Measurements from ENCODE around the gene RGS3.

Gene RGS3

DNA sequence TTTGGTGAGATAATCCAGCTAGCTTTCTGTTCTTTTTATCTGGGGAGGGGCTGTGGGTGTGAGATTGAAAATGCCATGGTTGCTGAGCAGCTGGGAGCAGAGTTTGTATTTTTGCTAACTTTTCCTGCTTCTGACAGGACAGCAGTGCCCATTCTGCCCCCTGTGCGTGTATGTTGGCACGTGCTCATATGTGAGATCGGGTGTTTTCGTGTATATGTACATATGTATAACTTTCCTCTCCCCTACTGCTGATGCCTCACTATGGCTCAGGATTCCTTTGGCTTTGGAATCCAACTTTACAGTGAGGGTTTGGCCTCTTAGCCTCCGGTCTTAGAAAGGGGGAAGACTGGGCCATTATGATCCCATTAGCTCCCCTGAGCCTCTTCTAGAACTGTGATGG is 38.3 kb downstream of the RGS3 start:
- H3K36me3 ChIP-seq (replicated peaks in 1 of 2; ENCODE audit: control insufficient read depth in 2 of 2, insufficient read depth in 2 of 2, low read length in 2 of 2) = no peaks in the 10 kb centered on the region
- H2BK120ac ChIP-seq (ENCODE audit: low read depth, low read length) = no peak overlapping the region
- H4K91ac ChIP-seq (ENCODE audit: low read depth, low read length, poor library complexity) = no peak overlapping the region
- H3K27ac ChIP-seq (replicated peaks; ENCODE audit: low read length) = no peak overlapping the region
- H4K8ac ChIP-seq (ENCODE audit: low read depth, low read length) = no peak overlapping the region
- no peak overlapping the region for H2BK5ac ChIP-seq (ENCODE audit: low read length)
- no peak overlapping the region for H2BK12ac ChIP-seq (ENCODE audit: low read length)
- H3K14ac ChIP-seq (ENCODE audit: low read length) = no peak overlapping the region
- H3K9me3 ChIP-seq (replicated peaks in 1 of 2; ENCODE audit: control insufficient read depth in 2 of 2, insufficient read depth in 1 of 2, low read depth in 1 of 2, low read length in 2 of 2) = no peaks in the 10 kb centered on the region
- H3K4me3 ChIP-seq (ENCODE audit: low read length in 2 of 2) = peak overlapping the region in 1 of 2 donors; percentile 14
- peaks cover 0 to 3% (median 0%) of the 10 kb centered on the region in 3 experiments for H3K27me3 ChIP-seq (ENCODE audit: control insufficient read depth in 3 of 3, insufficient read depth in 3 of 3, low read depth in 1 of 3, low read length in 3 of 3)
- H3K4ac ChIP-seq (ENCODE audit: low read length) = no peak overlapping the region
- H3K9ac ChIP-seq (ENCODE audit: low read depth, low read length, poor library complexity) = no peak overlapping the region
- peaks cover 24 to 58% of the 10 kb centered on the region in 2 donors for H3K4me1 ChIP-seq (ENCODE audit: control insufficient read depth in 2 of 2, insufficient read depth in 1 of 2, low read depth in 1 of 2, low read length in 2 of 2)
- no peak overlapping the region for H3K23ac ChIP-seq (ENCODE audit: low read depth, low read length, poor library complexity)
- peak overlapping the region; percentile 71 for H2AFZ ChIP-seq (ENCODE audit: low read length)
- H3K79me1 ChIP-seq (ENCODE audit: low read depth, low read length) = no peaks in the 10 kb centered on the region
- H2AK5ac ChIP-seq (ENCODE audit: low read depth, low read length) = no peak overlapping the region
- no peak overlapping the region for H2BK15ac ChIP-seq (ENCODE audit: low read length)
- no CpG with 5 or more reads among the region's 5 CpGs for WGBS, 2 donors (ENCODE audit: extremely low coverage in 2 of 2, insufficient read length in 2 of 2, insufficient replicate concordance in 1 of 2)
- no peak overlapping the region for H3K4me2 ChIP-seq (ENCODE audit: insufficient read depth, low read length, poor library complexity, severe bottlenecking)
- H3K18ac ChIP-seq (ENCODE audit: low read length) = no peak overlapping the region
- DNase-seq (ENCODE audit: low spot score) = no peak

DNA sequence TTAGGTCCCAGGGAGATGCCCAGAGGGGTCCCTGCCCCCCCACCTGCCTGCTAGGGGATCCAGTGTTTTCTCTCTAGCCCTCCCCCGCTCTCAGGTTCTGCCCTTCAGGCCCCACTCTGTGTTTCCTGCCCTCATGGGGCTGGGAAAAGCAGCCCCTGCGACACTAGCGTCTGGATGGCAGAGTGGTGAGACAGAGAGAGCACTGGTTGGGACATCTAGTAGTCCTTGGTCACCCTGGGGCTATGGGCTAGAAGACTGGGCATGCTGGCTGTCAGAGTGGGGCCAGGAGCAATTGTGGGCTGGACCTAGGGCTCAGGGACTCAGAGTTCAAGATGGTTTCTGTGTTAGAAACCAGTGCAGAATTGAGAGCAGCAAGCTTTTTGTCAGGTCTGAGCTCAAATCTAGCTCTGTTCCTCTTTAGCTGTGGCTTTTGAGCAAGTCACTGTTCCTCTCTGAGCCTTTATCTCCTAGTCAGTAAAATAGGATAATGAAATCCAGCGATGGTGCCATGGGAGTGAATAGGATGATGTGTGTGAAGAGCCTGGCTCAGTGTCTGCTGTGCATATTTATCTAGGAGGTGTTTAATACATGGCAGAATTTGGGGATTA is 39.0 kb downstream of the RGS3 start:
- Histone ChIP-seq H3K36me3 (replicated peaks in 1 of 2; ENCODE audit: control insufficient read depth in 2 of 2, insufficient read depth in 2 of 2, low read length in 2 of 2) (peaks cover 0 to 1% of the 10 kb centered on the region in 2 donors), H2BK5ac (ENCODE audit: low read length) (no peak overlapping the region), H3K4me1 (ENCODE audit: control insufficient read depth in 2 of 2, insufficient read depth in 1 of 2, low read depth in 1 of 2, low read length in 2 of 2) (peaks cover 29 to 65% of the 10 kb centered on the region in 2 donors), H4K8ac (ENCODE audit: low read depth, low read length) (no peak overlapping the region), H3K14ac (ENCODE audit: low read length) (no peak overlapping the region), H2BK12ac (ENCODE audit: low read length) (no peak overlapping the region), H2BK15ac (ENCODE audit: low read length) (no peak overlapping the region), H2BK120ac (ENCODE audit: low read depth, low read length) (no peak overlapping the region), H3K27ac (replicated peaks; ENCODE audit: low read length) (no peak overlapping the region), H3K18ac (ENCODE audit: low read length) (no peak overlapping the region), H3K4ac (ENCODE audit: low read length) (no peak overlapping the region), H4K91ac (ENCODE audit: low read depth, low read length, poor library complexity) (no peak overlapping the region), H3K79me1 (ENCODE audit: low read depth, low read length) (no peaks in the 10 kb centered on the region), H3K27me3 (ENCODE audit: control insufficient read depth in 3 of 3, insufficient read depth in 3 of 3, low read depth in 1 of 3, low read length in 3 of 3) (peaks cover 0 to 4% (median 0%) of the 10 kb centered on the region in 3 experiments), H3K9ac (ENCODE audit: low read depth, low read length, poor library complexity) (no peak overlapping the region), H3K23ac (ENCODE audit: low read depth, low read length, poor library complexity) (no peak overlapping the region), H3K9me3 (replicated peaks in 1 of 2; ENCODE audit: control insufficient read depth in 2 of 2, insufficient read depth in 1 of 2, low read depth in 1 of 2, low read length in 2 of 2) (no peaks in the 10 kb centered on the region), H2AFZ (ENCODE audit: low read length) (peak overlapping the region; percentile 58), H3K4me3 (ENCODE audit: low read length in 2 of 2) (no peak overlapping the region), H2AK5ac (ENCODE audit: low read depth, low read length) (no peak overlapping the region), H3K4me2 (ENCODE audit: insufficient read depth, low read length, poor library complexity, severe bottlenecking) (no peak overlapping the region)
- no CpG with 5 or more reads among the region's 4 CpGs for WGBS, 2 donors (ENCODE audit: extremely low coverage in 2 of 2, insufficient read length in 2 of 2, insufficient replicate concordance in 1 of 2)
- DNase-seq (ENCODE audit: low spot score) = no peak

DNA sequence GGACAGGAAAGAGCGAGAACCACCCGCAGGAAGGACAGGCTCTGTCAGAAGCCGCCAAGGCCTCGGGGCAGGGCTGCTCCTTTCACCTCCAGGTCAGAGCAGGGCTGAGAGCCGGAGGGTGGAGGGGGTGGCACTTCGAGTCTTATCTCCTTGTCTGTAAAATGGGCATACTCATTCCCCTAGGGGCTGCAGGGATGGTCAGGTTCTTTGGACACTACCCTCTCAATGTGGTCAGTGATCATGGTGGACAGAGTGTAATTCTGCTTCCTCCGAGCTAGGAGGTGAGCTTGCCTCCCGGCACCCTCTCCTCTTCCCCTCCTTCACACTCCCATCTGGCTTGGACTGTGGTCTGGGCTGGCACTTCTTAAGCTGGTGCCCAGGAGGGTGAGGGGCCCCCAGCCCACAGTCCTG is 39.6 kb downstream of the RGS3 start:
- DNase-seq (ENCODE audit: low spot score) = no peak
- H3K27ac ChIP-seq (replicated peaks; ENCODE audit: low read length) = no peak overlapping the region
- no peak overlapping the region for H3K4ac ChIP-seq (ENCODE audit: low read length)

DNA sequence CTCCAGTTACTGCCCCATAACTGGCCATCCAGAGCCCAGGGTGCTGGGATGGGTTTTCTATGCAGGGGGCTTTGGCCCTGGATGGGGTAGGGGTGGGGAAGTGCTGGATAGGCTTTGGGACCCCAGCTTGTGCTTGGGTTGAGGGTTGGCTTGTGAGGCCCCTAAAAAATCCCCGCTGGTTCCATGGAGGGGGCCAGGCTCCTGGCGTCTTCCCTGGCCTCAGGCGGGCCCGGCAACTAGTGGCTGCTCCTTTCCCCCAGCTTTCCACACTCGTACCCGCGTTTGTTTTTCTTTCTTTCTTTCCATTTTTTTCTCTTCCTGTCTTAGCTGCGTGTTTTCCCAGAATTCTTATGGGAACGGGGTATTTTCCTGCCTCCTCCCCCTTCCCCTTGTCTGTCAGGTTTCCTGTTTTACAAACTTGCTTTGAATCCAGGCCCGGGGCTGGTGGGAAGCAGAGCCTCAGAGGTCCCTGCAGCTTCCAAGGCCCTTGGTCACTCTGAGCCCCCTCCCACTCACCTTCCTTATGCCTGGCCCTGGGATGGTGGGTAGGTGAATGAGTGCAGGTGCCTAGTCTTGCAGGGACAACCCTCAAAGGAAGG is 40.2 kb downstream of the RGS3 start:
- Histone ChIP-seq H2BK15ac (ENCODE audit: low read length) (no peak overlapping the region), H3K4me2 (ENCODE audit: insufficient read depth, low read length, poor library complexity, severe bottlenecking) (no peak overlapping the region), H2BK5ac (ENCODE audit: low read length) (no peak overlapping the region), H3K27ac (replicated peaks; ENCODE audit: low read length) (no peak overlapping the region), H3K18ac (ENCODE audit: low read length) (no peak overlapping the region), H2BK12ac (ENCODE audit: low read length) (no peak overlapping the region), H3K14ac (ENCODE audit: low read length) (no peak overlapping the region), H3K23ac (ENCODE audit: low read depth, low read length, poor library complexity) (no peak overlapping the region), H3K4ac (ENCODE audit: low read length) (no peak overlapping the region), H2BK120ac (ENCODE audit: low read depth, low read length) (no peak overlapping the region), H4K91ac (ENCODE audit: low read depth, low read length, poor library complexity) (no peak overlapping the region), H3K4me1 (ENCODE audit: control insufficient read depth in 2 of 2, insufficient read depth in 1 of 2, low read depth in 1 of 2, low read length in 2 of 2) (peaks cover 29 to 67% of the 10 kb centered on the region in 2 donors), H4K8ac (ENCODE audit: low read depth, low read length) (no peak overlapping the region), H3K4me3 (ENCODE audit: low read length in 2 of 2) (no peak overlapping the region), H3K27me3 (ENCODE audit: control insufficient read depth in 3 of 3, insufficient read depth in 3 of 3, low read depth in 1 of 3, low read length in 3 of 3) (peaks cover 0 to 9% (median 0%) of the 10 kb centered on the region in 3 experiments), H2AK5ac (ENCODE audit: low read depth, low read length) (no peak overlapping the region), H3K36me3 (replicated peaks in 1 of 2; ENCODE audit: control insufficient read depth in 2 of 2, insufficient read depth in 2 of 2, low read length in 2 of 2) (peaks cover 0 to 9% of the 10 kb centered on the region in 2 donors), H3K9me3 (replicated peaks in 1 of 2; ENCODE audit: control insufficient read depth in 2 of 2, insufficient read depth in 1 of 2, low read depth in 1 of 2, low read length in 2 of 2) (no peaks in the 10 kb centered on the region), H3K79me1 (ENCODE audit: low read depth, low read length) (no peaks in the 10 kb centered on the region), H3K9ac (ENCODE audit: low read depth, low read length, poor library complexity) (no peak overlapping the region), H2AFZ (ENCODE audit: low read length) (peak overlapping the region; percentile 52)
- no peak for DNase-seq (ENCODE audit: low spot score)
- no CpG with 5 or more reads among the region's 10 CpGs for WGBS, 2 donors (ENCODE audit: extremely low coverage in 2 of 2, insufficient read length in 2 of 2, insufficient replicate concordance in 1 of 2)

More for the DNA sequence above, 39.6 kb downstream of the RGS3 start:
- no peak overlapping the region for H2AK5ac ChIP-seq (ENCODE audit: low read depth, low read length)
- no peak overlapping the region for H3K14ac ChIP-seq (ENCODE audit: low read length)
- peak overlapping the region; percentile 58 for H2AFZ ChIP-seq (ENCODE audit: low read length)
- no CpG with 5 or more reads among the region's 8 CpGs for WGBS, 2 donors (ENCODE audit: extremely low coverage in 2 of 2, insufficient read length in 2 of 2, insufficient replicate concordance in 1 of 2)
- no peak overlapping the region for H4K8ac ChIP-seq (ENCODE audit: low read depth, low read length)
- no peak overlapping the region for H4K91ac ChIP-seq (ENCODE audit: low read depth, low read length, poor library complexity)
- no peak overlapping the region for H2BK15ac ChIP-seq (ENCODE audit: low read length)
- no peak overlapping the region for H3K4me3 ChIP-seq (ENCODE audit: low read length in 2 of 2)
- no peak overlapping the region for H2BK120ac ChIP-seq (ENCODE audit: low read depth, low read length)
- peaks cover 0 to 7% of the 10 kb centered on the region in 2 donors for H3K36me3 ChIP-seq (replicated peaks in 1 of 2; ENCODE audit: control insufficient read depth in 2 of 2, insufficient read depth in 2 of 2, low read length in 2 of 2)
- H3K79me1 ChIP-seq (ENCODE audit: low read depth, low read length) = no peaks in the 10 kb centered on the region
- H3K9ac ChIP-seq (ENCODE audit: low read depth, low read length, poor library complexity) = no peak overlapping the region
- no peaks in the 10 kb centered on the region for H3K9me3 ChIP-seq (replicated peaks in 1 of 2; ENCODE audit: control insufficient read depth in 2 of 2, insufficient read depth in 1 of 2, low read depth in 1 of 2, low read length in 2 of 2)
- peaks cover 29 to 67% of the 10 kb centered on the region in 2 donors for H3K4me1 ChIP-seq (ENCODE audit: control insufficient read depth in 2 of 2, insufficient read depth in 1 of 2, low read depth in 1 of 2, low read length in 2 of 2)
- no peak overlapping the region for H3K18ac ChIP-seq (ENCODE audit: low read length)
- no peak overlapping the region for H2BK12ac ChIP-seq (ENCODE audit: low read length)
- no peak overlapping the region for H3K4me2 ChIP-seq (ENCODE audit: insufficient read depth, low read length, poor library complexity, severe bottlenecking)
- H3K23ac ChIP-seq (ENCODE audit: low read depth, low read length, poor library complexity) = no peak overlapping the region
- H2BK5ac ChIP-seq (ENCODE audit: low read length) = no peak overlapping the region
- H3K27me3 ChIP-seq (ENCODE audit: control insufficient read depth in 3 of 3, insufficient read depth in 3 of 3, low read depth in 1 of 3, low read length in 3 of 3) = peaks cover 0 to 9% (median 0%) of the 10 kb centered on the region in 3 experiments
